ENCODE data around the gene HHAT.

HHAT gene

DNA sequence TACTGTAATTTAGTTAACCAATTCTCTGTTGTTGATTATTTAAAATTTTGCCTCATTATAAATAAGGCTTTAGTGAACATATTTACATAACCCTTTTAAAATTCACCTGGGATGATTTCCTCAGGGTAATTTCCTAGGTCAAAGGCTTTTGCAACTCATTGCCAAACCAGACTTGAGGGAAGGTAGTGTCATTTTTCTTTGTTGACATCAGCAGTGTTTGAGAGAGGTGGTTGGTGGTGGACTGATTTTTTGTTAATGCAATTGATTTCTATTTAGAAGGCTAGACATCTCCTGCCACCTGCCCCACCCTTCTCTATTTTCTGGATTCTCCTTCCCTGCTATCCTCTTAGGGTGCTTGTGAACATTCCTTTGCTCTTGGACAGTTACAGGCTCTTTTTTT is 116.8 kb downstream of the HHAT start:
- no peak for DNase-seq
- H3K27me3 Mint-ChIP-seq: peaks cover 10% of the 10 kb centered on the region
- H3K36me3 Mint-ChIP-seq (ENCODE audit: low read depth): no peaks in the 10 kb centered on the region
- peaks cover 32% of the 10 kb centered on the region for H3K4me1 Mint-ChIP-seq (ENCODE audit: low read depth)
- no peaks in the 10 kb centered on the region for H3K9me3 Mint-ChIP-seq
- peak overlapping the region; percentile 86 for H3K27ac Mint-ChIP-seq
- H3K4me3 Mint-ChIP-seq: no peak overlapping the region

DNA sequence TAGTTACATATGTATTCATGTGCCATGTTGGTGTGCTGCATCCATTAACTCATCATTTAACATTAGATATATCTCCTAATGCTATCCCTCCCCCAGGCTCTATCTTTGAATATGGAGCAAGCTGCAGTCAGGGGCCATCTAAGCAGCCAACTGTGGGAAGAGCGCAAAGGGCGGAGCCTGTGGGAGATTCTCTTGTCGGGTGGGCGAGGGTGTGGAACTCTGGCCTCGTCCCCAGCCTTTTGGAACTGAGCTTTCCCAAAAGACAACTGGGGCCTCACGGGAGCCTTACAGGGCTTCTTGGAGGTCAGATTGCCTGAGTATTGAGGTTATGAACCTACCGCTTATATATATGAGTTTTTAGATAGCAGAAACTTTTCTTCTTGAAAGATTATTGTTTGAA is 117.2 kb downstream of the HHAT start:
- peak overlapping the region; percentile 86 for H3K27ac Mint-ChIP-seq
- H3K9me3 Mint-ChIP-seq: no peaks in the 10 kb centered on the region
- H3K27me3 Mint-ChIP-seq: peaks cover 10% of the 10 kb centered on the region
- no peaks in the 10 kb centered on the region for H3K36me3 Mint-ChIP-seq (ENCODE audit: low read depth)
- H3K4me1 Mint-ChIP-seq (ENCODE audit: low read depth): peaks cover 32% of the 10 kb centered on the region
- no peak for DNase-seq
- H3K4me3 Mint-ChIP-seq: no peak overlapping the region

DNA sequence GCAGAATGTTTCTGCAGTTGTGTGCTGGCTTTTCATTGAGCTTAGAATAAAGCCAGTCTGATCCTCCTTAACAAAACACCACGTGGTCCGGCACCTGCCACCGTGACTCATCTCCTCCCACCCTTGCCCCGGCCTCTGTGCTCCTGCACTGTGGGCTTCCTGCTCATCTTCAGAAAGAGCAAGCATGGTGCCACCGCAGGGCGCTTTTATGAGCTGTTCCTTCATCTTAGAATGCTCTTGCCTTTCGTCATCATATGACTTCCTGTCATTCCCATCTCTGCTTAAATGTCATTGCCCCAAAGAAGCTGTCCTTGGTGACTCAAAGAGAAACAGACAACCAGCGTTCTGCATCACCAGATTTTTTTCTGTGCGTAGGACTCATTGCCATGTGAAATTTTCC is 117.8 kb downstream of the HHAT start:
- H3K4me1 Mint-ChIP-seq (ENCODE audit: low read depth): peaks cover 32% of the 10 kb centered on the region
- peak; percentile 84 for DNase-seq
- no peaks in the 10 kb centered on the region for H3K36me3 Mint-ChIP-seq (ENCODE audit: low read depth)
- peaks cover 10% of the 10 kb centered on the region for H3K27me3 Mint-ChIP-seq
- no peak overlapping the region for H3K4me3 Mint-ChIP-seq
- H3K9me3 Mint-ChIP-seq: no peaks in the 10 kb centered on the region
- peak overlapping the region; percentile 86 for H3K27ac Mint-ChIP-seq

DNA sequence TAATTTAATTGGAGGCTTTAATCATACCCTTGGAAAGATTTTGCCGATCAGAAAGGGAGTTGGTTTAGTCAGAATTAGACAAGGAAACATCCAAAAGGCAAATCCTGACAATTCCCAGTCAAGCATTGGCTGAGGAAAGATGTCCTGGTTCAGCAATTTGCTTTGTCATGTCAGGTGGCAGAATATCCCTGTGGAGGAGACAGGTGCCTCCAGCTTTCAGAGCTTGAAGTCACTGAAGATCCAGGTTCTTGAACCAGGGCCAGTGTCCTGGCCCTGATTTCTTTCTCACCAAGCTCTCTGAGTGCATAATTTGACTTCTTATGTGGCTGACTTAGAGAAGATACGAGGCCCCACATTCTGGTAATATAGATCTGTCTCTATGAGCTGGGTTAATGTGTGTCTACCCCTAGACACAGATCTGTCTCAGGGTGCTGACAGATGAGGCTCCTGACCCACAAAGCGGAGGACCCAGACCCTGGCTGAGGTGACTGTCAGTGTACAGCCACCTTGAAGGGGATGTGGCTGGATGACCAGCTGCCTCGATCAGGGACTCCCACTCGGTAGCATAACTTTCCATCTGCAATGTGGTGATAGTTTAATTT is 118.9 kb downstream of the HHAT start:
- Mint-ChIP-seq H3K36me3 (ENCODE audit: low read depth) (no peaks in the 10 kb centered on the region), H3K4me3 (no peak overlapping the region), H3K4me1 (ENCODE audit: low read depth) (peaks cover 32% of the 10 kb centered on the region), H3K27me3 (peaks cover 13% of the 10 kb centered on the region), H3K27ac (peak overlapping the region; percentile 8), H3K9me3 (no peaks in the 10 kb centered on the region)
- DNase-seq: no peak

DNA sequence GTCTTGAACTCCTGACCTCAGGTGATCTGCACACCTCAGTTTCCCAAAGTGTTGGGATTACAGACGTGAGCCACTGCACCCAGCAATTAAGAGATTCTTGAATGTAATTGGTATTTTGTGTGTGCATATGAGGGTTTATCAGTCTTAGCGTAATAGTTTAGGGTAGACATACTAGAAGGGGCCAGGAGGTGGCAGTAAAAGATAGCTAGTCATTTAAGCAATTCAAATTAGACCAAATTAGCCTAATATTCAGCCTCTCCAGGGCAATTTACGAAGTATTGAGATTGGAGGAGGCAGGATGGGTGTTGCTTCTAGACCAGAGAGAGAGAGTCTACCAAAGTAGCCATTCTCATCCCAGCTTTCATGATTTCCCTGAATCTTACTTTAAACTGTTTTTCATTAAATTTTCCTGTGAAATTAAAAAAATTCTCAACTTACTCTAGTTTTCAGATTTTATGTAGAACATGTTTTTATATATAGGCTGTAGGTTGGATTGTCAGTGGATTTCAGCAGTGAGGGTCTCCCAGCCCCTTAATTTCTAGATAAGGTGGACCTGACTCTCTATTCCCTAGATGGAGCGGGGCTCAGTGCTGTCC is 119.7 kb downstream of the HHAT start:
- Mint-ChIP-seq H3K27me3 (peaks cover 13% of the 10 kb centered on the region), H3K4me3 (no peak overlapping the region)
- no peak for DNase-seq

DNA sequence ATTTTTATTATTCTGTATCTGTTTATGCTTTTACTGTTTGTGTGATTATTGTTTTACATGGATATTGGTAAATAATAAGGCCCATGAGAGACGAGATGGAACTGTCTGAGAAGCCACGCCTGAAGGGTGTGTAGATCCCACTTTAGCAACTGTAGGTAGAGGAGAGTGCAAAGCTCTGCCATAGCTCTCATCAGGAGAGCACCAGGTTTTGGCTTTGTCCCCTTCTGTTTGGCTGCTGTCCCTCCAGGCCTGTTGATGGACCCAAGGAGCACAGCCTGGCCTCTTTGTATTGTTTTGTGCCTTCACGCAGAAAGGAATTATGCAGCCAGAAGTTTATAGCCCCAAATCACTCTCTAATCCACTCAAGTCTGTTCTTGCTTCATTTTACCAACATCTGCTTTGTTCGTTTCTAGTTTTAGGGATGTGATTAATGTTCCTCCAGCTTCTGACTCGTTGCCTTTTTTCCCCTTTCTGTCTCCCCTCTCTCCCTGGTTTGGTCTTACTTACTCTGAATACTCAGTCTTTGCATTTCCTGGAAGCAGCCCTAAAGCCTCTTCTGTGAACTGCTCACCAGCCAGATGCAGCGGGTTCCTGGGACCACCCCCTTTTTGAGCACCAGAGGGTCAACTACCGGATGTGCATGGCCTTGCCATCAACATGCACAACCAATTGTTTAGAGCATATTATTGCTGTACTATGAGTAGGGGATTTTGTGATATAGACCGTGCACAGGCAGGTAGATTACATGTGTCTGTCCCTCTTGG is 127.3 kb downstream of the HHAT start:
- peaks cover 5% of the 10 kb centered on the region for H3K27me3 Mint-ChIP-seq
- no peak overlapping the region for H3K27ac Mint-ChIP-seq
- H3K4me1 Mint-ChIP-seq (ENCODE audit: low read depth): peaks cover 2% of the 10 kb centered on the region
- no peaks in the 10 kb centered on the region for H3K36me3 Mint-ChIP-seq (ENCODE audit: low read depth)
- no peak overlapping the region for H3K4me3 Mint-ChIP-seq
- H3K9me3 Mint-ChIP-seq: no peaks in the 10 kb centered on the region
- no peak for DNase-seq

More for the DNA sequence above, 119.7 kb downstream of the HHAT start:
- Mint-ChIP-seq H3K4me1 (ENCODE audit: low read depth) (peaks cover 32% of the 10 kb centered on the region), H3K36me3 (ENCODE audit: low read depth) (no peaks in the 10 kb centered on the region), H3K9me3 (no peaks in the 10 kb centered on the region), H3K27ac (no peak overlapping the region)

DNA sequence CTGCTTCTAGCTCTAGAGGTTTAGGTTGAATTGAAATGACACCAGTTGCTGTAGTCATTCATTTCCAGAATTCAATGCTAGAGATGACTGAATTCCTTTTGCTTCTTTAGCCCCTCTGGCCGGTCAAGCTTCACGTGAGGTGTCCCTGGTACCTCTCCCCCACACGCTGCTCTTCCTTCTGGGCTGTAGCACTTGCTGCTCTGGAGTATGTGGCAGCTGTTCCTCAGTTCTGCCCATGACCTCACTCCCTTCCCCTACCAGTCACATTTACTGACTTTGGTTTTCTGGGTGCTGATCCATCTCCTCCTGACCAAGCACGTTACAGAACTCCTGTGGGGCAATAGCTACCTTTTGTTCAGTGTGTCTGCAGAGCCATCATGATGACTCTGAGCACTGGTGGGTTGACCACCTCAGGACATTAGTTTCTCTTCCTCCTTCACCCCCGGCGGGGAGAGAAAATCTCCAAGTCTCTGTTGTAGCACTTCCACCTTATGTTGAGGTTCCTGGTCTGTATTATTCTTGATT is 128.1 kb downstream of the HHAT start:
- no peak overlapping the region for H3K27ac Mint-ChIP-seq
- peaks cover 2% of the 10 kb centered on the region for H3K4me1 Mint-ChIP-seq (ENCODE audit: low read depth)
- DNase-seq: no peak
- no peaks in the 10 kb centered on the region for H3K36me3 Mint-ChIP-seq (ENCODE audit: low read depth)
- H3K9me3 Mint-ChIP-seq: no peaks in the 10 kb centered on the region
- no peak overlapping the region for H3K4me3 Mint-ChIP-seq
- peaks cover 3% of the 10 kb centered on the region for H3K27me3 Mint-ChIP-seq

DNA sequence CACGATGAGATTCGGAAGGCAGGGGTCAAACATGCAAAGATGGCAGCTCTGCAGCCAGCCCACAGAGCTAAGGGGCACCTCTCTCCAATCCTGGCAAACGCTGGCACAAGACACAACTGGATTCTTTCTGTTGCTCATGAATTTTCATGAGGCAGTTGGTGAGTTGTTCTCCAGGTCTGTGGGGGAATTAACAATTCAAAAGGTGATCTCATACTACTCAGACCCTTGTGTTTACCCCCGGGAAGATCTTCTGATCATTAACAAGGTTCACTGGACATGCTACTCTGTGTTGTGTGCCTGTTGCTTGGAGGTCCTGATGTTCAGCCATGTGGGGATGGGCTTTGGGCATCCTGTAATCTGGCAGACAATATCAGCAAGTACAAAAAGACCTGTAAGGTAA is 128.9 kb downstream of the HHAT start:
- Mint-ChIP-seq H3K36me3 (ENCODE audit: low read depth) (no peaks in the 10 kb centered on the region), H3K9me3 (no peaks in the 10 kb centered on the region), H3K4me3 (no peak overlapping the region), H3K27me3 (peaks cover 2% of the 10 kb centered on the region), H3K4me1 (ENCODE audit: low read depth) (peaks cover 2% of the 10 kb centered on the region), H3K27ac (no peak overlapping the region)
- no peak for DNase-seq

DNA sequence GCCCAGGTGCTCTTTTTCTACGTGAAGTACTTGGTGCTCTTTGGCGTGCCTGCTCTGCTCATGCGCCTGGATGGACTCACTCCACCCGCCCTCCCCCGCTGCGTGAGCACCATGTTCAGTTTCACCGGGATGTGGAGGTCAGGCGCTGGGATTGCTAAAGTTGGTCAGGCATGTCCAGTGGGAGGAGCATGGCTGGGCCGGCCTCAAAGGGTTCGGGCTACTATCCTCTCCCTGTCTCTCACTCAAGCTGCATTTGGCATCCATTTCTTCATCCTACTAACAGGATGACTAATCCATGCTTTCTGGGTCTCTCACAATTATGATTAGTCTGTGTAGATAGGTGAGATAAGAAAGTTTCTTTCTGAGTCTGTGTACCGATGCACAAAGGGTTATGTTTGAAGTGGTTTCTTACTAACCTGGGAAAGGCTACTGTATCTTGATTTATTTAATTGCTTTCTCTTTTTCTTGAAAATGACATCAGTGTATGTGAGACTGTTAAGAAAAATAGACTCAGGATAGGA is 135.9 kb downstream of the HHAT start:
- H3K27me3 Mint-ChIP-seq: no peaks in the 10 kb centered on the region
- H3K4me1 Mint-ChIP-seq (ENCODE audit: low read depth): peaks cover 23% of the 10 kb centered on the region
- no peak overlapping the region for H3K4me3 Mint-ChIP-seq
- DNase-seq: peak; percentile 46
- peak overlapping the region; percentile 22 for H3K27ac Mint-ChIP-seq
- no peaks in the 10 kb centered on the region for H3K36me3 Mint-ChIP-seq (ENCODE audit: low read depth)
- H3K9me3 Mint-ChIP-seq: no peaks in the 10 kb centered on the region

DNA sequence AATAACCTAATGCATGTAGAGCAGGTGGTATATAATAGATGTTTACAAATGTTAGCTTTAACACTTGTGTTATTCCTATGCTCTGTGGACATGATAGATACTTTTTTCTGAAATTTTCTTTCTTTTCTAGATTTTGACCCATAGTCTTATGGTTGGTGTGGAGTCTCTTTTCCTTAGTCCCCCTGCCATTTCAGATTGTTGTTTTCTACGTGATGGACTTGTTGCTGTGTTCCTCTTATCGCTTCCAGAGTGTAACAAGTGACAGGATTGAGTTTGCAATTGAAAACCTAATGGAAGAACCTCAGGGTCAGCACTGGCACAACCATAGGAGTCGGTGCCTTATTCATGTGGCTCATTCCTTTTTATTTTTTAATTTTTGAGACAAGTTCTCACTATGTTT is 136.4 kb downstream of the HHAT start:
- no peaks in the 10 kb centered on the region for H3K36me3 Mint-ChIP-seq (ENCODE audit: low read depth)
- no peak for DNase-seq
- H3K27ac Mint-ChIP-seq: no peak overlapping the region
- no peaks in the 10 kb centered on the region for H3K9me3 Mint-ChIP-seq
- H3K4me3 Mint-ChIP-seq: no peak overlapping the region
- no peaks in the 10 kb centered on the region for H3K27me3 Mint-ChIP-seq
- peaks cover 23% of the 10 kb centered on the region for H3K4me1 Mint-ChIP-seq (ENCODE audit: low read depth)

DNA sequence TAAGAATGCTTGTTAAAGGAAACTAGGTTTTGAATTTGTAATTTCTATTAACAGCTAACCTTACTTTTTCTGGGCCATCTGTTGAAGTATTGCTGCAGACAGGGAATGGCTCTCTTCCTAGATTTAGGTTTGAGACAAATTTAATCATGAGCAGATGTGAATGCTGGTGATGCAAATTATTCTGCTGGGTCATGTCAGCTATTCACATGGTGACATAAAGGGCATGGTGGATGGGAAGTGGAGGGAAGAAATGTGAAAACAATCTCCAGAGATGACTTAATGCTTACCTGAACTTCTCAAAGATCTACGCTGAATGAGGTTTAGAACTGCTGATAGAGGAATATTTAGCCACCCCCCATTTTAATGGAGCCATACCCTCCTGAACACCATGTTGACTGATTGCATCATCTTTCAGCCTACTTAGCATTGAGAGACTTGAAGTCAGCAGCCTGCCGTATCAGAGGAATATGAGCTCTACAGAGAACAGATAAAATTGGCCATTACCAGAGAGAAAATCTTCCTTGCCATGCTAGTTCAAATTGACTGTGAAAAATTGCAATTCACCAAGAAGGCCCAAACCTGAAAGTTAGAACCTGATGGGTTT is 138.8 kb downstream of the HHAT start:
- Mint-ChIP-seq H3K27me3 (no peaks in the 10 kb centered on the region), H3K27ac (no peak overlapping the region), H3K36me3 (ENCODE audit: low read depth) (no peaks in the 10 kb centered on the region), H3K4me1 (ENCODE audit: low read depth) (peaks cover 23% of the 10 kb centered on the region), H3K9me3 (no peaks in the 10 kb centered on the region), H3K4me3 (no peak overlapping the region)
- DNase-seq: no peak

DNA sequence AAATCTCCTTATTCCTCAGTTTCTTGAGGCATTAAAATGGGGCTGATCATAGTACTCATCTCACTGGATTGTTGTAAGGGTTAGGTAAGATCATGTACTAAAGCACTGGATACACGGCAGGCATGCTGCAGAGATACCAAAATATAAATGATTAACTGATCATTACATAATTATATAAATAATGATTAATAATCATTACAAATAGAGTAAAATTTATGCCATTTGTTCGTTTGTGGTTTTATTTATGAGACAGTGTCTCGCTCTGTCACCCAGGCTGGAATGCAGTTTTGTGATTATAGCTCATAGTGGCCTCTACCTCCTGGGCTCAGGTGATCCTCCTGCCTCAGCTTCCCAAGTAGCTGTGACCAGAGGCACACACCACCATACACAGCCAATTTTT is 140.7 kb downstream of the HHAT start:
- no peaks in the 10 kb centered on the region for H3K36me3 Mint-ChIP-seq (ENCODE audit: low read depth)
- H3K27me3 Mint-ChIP-seq: no peaks in the 10 kb centered on the region
- DNase-seq: no peak
- peaks cover 11% of the 10 kb centered on the region for H3K4me1 Mint-ChIP-seq (ENCODE audit: low read depth)
- H3K4me3 Mint-ChIP-seq: no peak overlapping the region
- H3K9me3 Mint-ChIP-seq: no peaks in the 10 kb centered on the region
- H3K27ac Mint-ChIP-seq: no peak overlapping the region

DNA sequence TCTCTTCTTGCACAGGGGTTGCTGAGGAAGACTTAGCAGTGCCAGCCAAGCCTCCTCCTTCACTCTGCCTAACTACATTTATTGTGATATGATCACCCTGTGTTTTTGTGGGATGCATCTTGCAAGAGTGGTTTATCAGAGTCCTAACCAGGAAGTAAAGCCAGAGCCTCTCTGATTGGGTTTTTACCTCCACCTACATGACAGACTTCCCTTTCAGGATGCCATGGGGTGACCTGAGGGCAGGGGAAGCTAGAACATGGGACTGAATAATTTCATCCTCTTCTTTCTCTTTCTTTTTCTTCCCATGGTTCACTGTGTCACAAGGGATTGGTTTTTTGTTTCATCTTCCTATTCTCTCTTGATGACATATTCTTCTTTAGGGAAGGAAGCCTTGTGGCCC is 146.6 kb downstream of the HHAT start:
- Mint-ChIP-seq H3K9me3 (no peaks in the 10 kb centered on the region), H3K4me3 (no peak overlapping the region), H3K4me1 (ENCODE audit: low read depth) (no peaks in the 10 kb centered on the region), H3K36me3 (ENCODE audit: low read depth) (no peaks in the 10 kb centered on the region), H3K27ac (no peak overlapping the region), H3K27me3 (no peaks in the 10 kb centered on the region)
- no peak for DNase-seq

DNA sequence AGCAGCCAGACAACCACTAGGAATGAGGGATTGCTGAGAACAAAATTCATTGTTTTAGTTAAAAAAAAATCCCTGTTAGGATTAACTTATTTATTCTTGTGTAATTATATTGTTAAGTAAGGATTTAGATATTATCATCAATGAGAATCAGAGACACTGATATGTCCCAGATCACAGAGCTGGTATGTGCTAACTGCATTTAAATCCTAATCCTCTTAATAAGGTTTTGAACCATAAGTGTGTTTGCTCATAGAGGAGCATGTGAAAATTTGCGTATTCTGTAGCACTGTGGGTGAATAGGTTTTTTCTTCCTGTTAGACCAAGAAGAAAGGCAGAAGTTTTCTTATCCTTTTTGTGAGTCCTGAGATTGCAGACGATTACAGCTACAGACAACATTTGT is 147.1 kb downstream of the HHAT start:
- H3K27me3 Mint-ChIP-seq: no peaks in the 10 kb centered on the region
- H3K4me1 Mint-ChIP-seq (ENCODE audit: low read depth): no peaks in the 10 kb centered on the region
- no peaks in the 10 kb centered on the region for H3K36me3 Mint-ChIP-seq (ENCODE audit: low read depth)
- DNase-seq: no peak
- H3K27ac Mint-ChIP-seq: no peak overlapping the region
- H3K9me3 Mint-ChIP-seq: no peaks in the 10 kb centered on the region
- no peak overlapping the region for H3K4me3 Mint-ChIP-seq
